Measurements from ENCODE around the gene PRPH. TPM values are rescaled to one million over a fixed set of nuclear protein-coding genes. Genes with fewer than 3 reads are reported as not detected.

Gene PRPH
- total and polyA plus RNA-seq, 9 of the 15 experiments (the other 6 are each of a cell fraction or from before 2014, with no cell fraction given), result 0.27 to 1.9 (median 1.3) TPM; not detected in 1

DNA sequence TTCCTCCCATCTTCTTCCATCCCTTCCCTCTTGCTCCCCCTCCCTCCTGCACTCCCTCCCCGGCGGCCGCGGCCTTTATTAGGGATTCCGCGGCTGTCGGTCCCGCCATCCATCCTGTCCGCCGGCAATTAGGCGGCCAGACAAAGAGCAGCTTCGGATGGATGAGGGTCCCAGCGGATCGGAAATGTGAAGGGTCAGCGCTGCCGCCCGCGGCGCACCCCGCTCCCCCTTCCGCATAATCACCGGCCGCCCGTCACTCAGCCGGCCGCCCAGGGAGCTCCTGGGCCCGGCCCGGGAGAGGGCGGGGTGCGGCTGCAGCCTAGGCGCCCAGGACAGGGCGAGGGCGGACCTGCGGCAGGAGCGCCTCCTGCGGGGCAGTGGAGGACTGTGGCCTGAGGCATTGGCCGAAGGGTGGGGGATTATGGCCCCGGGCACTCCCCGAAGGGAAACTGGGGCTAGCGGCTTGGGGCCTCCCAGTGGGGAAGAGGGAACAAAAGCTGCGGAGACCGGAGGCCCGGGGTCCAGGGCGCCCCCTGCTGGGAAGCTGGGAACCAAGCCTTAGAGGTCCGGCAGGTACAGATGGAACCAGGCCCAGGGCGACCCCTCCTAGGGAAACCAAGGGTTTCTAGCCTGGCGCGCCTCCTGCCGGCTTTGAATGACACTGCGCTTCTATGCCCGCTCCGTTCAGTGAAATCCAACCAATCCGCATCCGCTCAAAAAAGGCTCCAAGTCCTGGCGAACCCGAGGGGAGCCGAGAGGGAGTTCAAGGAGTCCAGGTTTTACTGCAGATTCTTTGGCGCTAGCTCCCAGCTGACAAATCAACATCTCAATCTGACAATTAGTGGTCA, 47.3 kb downstream of the PRPH start (continued):
- TF ChIP-seq POLR2G (IDR thresholded peaks at IDR 0.05; ENCODE audit: low read depth, low read length) (peak; percentile 70), NR4A1 (CRISPR knock-in tag; IDR thresholded peaks at IDR 0.05) (no peak), NR4A1 (tag; IDR thresholded peaks at IDR 0.05) (0 out of 2 replicates have a peak, but pooled peaks have one; percentile 51), DDX20 (tag; IDR thresholded peaks at IDR 0.05; ENCODE audit: low read depth) (no peak), NONO (IDR thresholded peaks at IDR 0.05; ENCODE audit: low read depth in 2 of 2, low read length in 1 of 2) (peak in 1 of 2 experiments; percentile 66; a peak in 1 of 4 replicates), FOXA1 (IDR thresholded peaks at IDR 0.05; ENCODE audit: borderline replicate concordance) (no peak), HDAC1 (IDR thresholded peaks at IDR 0.05) (no peak), CCNT2 (IDR thresholded peaks at IDR 0.05; ENCODE audit: borderline replicate concordance, extremely low read depth, insufficient read length, low read depth, low read length) (no peak), POLR3A (IDR thresholded peaks at IDR 0.05; ENCODE audit: borderline replicate concordance, extremely low read depth, insufficient read depth, insufficient read length) (no peak), CAMTA2 (CRISPR knock-in tag; conservative IDR thresholded peaks at IDR 0.05) (no peak), FIP1L1 (IDR thresholded peaks at IDR 0.05; ENCODE audit: low read depth, low read length, poor library complexity, severe bottlenecking) (no peak), ZC3H11A (IDR thresholded peaks at IDR 0.05; ENCODE audit: low read depth, low read length) (no peak; the same call in 1 of the 2 replicates), TAF15 (IDR thresholded peaks at IDR 0.05; ENCODE audit: low read depth, low read length) (no peak)
- TF ChIP-seq, protein P1, sequence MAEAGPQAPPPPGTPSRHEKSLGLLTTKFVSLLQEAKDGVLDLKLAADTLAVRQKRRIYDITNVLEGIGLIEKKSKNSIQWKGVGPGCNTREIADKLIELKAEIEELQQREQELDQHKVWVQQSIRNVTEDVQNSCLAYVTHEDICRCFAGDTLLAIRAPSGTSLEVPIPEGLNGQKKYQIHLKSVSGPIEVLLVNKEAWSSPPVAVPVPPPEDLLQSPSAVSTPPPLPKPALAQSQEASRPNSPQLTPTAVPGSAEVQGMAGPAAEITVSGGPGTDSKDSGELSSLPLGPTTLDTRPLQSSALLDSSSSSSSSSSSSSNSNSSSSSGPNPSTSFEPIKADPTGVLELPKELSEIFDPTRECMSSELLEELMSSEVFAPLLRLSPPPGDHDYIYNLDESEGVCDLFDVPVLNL (CRISPR knock-in tag; IDR thresholded peaks at IDR 0.05; ENCODE audit: low read depth), result no peak
- TF ChIP-seq, protein P2, sequence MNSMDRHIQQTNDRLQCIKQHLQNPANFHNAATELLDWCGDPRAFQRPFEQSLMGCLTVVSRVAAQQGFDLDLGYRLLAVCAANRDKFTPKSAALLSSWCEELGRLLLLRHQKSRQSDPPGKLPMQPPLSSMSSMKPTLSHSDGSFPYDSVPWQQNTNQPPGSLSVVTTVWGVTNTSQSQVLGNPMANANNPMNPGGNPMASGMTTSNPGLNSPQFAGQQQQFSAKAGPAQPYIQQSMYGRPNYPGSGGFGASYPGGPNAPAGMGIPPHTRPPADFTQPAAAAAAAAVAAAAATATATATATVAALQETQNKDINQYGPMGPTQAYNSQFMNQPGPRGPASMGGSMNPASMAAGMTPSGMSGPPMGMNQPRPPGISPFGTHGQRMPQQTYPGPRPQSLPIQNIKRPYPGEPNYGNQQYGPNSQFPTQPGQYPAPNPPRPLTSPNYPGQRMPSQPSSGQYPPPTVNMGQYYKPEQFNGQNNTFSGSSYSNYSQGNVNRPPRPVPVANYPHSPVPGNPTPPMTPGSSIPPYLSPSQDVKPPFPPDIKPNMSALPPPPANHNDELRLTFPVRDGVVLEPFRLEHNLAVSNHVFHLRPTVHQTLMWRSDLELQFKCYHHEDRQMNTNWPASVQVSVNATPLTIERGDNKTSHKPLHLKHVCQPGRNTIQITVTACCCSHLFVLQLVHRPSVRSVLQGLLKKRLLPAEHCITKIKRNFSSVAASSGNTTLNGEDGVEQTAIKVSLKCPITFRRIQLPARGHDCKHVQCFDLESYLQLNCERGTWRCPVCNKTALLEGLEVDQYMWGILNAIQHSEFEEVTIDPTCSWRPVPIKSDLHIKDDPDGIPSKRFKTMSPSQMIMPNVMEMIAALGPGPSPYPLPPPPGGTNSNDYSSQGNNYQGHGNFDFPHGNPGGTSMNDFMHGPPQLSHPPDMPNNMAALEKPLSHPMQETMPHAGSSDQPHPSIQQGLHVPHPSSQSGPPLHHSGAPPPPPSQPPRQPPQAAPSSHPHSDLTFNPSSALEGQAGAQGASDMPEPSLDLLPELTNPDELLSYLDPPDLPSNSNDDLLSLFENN (IDR thresholded peaks at IDR 0.05; ENCODE audit: low read depth in 2 of 2, low read length in 2 of 2), result no peak
- TF ChIP-seq, protein P3, sequence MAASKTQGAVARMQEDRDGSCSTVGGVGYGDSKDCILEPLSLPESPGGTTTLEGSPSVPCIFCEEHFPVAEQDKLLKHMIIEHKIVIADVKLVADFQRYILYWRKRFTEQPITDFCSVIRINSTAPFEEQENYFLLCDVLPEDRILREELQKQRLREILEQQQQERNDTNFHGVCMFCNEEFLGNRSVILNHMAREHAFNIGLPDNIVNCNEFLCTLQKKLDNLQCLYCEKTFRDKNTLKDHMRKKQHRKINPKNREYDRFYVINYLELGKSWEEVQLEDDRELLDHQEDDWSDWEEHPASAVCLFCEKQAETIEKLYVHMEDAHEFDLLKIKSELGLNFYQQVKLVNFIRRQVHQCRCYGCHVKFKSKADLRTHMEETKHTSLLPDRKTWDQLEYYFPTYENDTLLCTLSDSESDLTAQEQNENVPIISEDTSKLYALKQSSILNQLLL (CRISPR knock-in tag; IDR thresholded peaks at IDR 0.05; ENCODE audit: borderline replicate concordance), result no peak
- TF ChIP-seq, protein P4, sequence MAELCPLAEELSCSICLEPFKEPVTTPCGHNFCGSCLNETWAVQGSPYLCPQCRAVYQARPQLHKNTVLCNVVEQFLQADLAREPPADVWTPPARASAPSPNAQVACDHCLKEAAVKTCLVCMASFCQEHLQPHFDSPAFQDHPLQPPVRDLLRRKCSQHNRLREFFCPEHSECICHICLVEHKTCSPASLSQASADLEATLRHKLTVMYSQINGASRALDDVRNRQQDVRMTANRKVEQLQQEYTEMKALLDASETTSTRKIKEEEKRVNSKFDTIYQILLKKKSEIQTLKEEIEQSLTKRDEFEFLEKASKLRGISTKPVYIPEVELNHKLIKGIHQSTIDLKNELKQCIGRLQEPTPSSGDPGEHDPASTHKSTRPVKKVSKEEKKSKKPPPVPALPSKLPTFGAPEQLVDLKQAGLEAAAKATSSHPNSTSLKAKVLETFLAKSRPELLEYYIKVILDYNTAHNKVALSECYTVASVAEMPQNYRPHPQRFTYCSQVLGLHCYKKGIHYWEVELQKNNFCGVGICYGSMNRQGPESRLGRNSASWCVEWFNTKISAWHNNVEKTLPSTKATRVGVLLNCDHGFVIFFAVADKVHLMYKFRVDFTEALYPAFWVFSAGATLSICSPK (IDR thresholded peaks at IDR 0.05; ENCODE audit: borderline replicate concordance), result no peak

Measured in K562 (cell line).